AG09319 (cell line): ENCODE measurements around the gene TRPC4AP.

Source experiments
- DNase-seq: peaks from one replicate; pipeline ENCODE4 v3.0.0-alpha.2; 2010; ENCODE audit warnings: low read depth; ENCODE audit errors: extremely low read depth
- TF ChIP-seq, protein P1 (sequence below): IDR thresholded peaks from 2 replicates; pipeline ENCODE4 v1.5.1; 2011; ENCODE audit warnings: low read depth, mild to moderate bottlenecking, inconsistent platforms, low read length, moderate library complexity

TRPC4AP gene

DNA sequence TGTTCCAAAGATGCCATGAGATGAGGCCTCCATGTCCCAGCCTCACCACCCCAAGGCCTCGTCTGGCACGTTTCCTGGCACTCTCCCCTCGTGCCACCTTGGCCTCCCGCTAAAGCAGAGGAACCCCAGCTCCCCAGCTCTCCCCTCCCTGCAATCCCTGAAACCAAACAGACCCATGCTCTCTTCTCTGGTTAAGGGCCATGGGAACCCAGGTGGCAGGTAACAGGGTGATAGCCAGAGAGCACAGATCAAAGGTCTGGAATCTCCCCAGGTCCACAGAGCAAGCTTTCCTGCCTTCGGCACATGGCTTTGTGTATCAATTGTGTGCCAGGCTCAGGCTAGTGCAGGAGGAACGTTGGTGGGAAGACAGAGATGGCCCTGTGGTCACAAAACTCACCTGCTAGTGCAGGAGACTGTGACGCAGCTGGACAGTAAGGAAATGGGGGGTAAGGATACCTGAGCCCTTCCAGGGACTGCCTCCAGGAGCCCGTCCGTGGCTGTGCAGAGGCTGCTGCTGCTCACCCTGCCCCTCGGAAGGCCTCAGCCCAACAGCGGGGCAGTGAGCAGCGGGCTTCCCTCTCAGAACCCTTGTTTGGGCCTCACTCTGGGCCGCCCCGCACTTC is 98.0 kb downstream of the TRPC4AP start:
- TF ChIP-seq, protein P1, sequence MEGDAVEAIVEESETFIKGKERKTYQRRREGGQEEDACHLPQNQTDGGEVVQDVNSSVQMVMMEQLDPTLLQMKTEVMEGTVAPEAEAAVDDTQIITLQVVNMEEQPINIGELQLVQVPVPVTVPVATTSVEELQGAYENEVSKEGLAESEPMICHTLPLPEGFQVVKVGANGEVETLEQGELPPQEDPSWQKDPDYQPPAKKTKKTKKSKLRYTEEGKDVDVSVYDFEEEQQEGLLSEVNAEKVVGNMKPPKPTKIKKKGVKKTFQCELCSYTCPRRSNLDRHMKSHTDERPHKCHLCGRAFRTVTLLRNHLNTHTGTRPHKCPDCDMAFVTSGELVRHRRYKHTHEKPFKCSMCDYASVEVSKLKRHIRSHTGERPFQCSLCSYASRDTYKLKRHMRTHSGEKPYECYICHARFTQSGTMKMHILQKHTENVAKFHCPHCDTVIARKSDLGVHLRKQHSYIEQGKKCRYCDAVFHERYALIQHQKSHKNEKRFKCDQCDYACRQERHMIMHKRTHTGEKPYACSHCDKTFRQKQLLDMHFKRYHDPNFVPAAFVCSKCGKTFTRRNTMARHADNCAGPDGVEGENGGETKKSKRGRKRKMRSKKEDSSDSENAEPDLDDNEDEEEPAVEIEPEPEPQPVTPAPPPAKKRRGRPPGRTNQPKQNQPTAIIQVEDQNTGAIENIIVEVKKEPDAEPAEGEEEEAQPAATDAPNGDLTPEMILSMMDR, result no peak
- DNase-seq, result no peak

DNA sequence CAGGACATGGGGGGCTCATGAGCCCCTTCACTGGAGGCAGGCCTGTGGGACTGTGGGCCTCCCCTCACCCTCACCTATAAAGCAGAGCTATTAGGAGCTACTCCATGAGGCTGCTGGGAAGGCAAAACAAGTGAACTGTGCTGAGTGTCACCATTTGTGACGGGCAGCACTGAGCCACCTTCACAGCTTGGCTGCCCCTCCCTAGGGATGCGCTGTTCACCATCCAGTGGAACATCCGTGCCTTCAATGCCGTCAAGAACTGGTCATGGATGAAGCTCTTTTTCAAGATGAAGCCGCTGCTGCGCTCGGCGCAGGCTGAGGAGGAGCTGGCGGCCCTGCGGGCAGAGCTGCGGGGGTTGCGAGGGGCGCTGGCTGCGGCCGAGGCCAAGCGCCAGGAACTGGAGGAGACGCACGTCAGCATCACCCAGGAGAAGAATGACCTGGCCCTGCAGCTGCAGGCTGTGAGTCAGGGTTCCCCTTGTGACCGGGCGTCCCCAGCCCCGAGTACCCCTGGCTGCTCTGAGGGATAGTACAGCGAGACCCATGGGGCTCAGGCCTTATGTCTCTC is 98.6 kb downstream of the TRPC4AP start:
- TF ChIP-seq, protein P1, result no peak
- DNase-seq, result no peak

DNA sequence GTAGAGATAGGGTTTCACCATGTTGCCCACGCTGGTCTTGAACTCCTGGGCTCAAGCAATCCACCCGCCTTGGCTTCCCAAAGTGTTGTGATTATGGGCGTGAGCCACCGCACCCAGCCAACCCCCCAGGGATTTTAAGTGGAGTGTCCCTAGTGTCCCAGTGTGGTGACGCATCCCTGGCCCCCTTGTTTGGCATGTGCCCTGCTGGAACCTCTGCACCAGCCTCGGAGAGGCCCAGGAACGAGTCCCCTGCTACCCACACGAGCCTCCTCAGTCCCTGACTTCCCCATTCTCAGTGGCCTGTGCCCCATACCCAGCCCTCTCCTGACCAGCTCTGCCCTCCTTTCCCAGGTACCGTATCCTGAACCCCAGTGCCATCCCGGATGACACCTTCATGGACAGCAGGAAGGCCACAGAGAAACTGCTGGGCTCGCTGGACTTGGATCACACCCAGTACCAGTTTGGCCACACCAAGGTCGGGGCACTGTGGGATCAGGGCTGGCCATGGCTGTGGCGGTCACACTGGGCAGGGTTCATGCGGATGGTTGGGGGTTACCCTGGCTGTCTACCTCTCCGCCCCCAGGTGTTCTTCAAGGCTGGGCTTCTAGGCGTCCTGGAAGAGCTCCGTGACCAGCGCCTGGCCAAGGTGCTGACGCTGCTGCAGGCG is 99.7 kb downstream of the TRPC4AP start:
- TF ChIP-seq, protein P1, result no peak
- DNase-seq, result no peak

DNA sequence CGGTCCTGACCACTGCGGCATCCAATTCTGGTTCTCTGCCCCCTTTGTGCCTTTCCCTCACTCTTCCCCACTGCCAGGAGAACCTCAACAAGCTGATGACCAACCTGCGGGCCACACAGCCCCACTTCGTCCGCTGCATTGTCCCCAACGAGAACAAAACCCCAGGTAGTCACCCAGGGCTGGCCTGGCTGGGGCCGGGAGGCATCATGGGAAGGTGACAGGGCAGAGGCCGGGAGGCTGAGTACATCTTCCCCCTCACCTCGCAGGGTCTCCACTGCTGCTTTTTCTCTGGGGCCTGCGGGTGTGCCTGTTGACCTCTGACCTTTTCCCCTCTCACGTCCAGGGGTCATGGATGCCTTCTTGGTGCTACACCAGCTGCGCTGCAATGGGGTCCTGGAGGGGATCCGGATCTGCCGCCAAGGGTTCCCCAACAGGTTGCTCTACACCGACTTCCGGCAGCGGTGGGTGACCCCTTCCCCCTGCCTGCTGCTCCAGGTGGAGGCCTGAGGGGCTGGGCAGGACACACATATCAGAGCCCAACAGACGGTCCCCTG is 101.9 kb downstream of the TRPC4AP start:
- TF ChIP-seq, protein P1, result no peak
- DNase-seq, result no peak

DNA sequence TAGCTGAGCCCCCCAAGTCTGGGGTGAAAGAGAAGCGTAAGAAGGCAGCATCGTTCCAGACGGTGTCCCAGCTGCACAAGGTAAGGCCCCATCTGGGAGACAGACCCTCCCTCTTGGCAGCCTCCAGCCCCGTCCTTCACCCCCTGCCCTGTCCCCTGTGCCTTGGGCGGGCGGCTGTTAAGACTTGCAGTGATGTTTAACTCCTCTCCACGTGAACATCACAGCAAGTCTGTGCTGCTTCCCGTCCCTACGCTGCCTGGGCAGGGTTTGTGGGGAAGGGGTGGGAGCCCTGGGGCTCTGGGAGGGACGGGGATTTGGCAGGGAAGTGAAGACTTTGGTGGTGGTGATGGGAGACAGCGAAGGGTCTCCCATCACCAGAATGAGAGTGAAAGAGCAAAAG is 102.4 kb downstream of the TRPC4AP start:
- TF ChIP-seq, protein P1, result no peak
- no peak for DNase-seq

DNA sequence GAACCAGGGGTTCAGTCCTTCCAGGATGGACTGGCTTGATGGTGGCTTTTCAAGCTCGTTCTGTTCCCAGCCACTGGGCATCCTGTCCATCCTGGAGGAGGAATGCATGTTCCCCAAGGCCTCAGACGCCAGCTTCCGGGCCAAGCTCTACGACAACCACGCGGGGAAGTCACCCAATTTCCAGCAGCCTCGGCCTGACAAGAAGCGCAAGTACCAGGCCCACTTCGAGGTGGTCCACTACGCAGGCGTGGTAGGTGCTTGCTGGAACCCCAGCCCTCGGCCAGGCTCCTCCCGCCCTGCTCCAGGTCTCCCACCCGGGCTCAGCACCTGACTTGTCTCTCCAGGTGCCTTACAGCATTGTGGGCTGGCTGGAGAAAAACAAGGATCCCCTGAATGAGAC is 102.9 kb downstream of the TRPC4AP start:
- TF ChIP-seq, protein P1, result no peak
- no peak for DNase-seq

DNA sequence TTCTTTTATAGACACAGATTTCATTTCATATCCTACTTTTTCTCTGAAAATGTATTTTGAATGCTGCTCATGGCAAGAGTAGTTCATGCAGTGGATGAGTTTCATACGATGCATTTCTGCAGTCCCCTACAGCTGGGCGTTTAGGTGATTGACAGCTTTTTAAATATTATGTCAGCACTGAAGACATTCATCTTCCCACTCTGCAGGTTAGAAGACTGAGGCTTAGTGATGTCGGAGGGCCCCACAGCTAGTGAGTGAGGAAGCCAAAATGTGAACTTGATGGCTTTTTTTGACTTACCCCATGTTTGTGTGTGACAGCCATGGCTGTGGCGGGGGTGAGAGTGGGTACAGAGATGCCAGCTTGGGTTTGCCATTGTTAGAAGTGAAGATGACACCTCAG is 103.5 kb downstream of the TRPC4AP start:
- DNase-seq, result no peak
- TF ChIP-seq, protein P1, result no peak
